Measurements from ENCODE around the gene HMBS.

HMBS gene

GRCh38 chr11:119077839-119078238 lies 6.8 kb upstream of the HMBS start:
- no peak for DNase-seq

- no peak for DNase-seq
Measured at GRCh38 chr11:119078675-119079420, 5.8 kb upstream of the HMBS start.

GRCh38 chr11:119081682-119082260 lies 2.9 kb upstream of the HMBS start:
- no peak for DNase-seq

GRCh38 chr11:119085437-119085847 lies 761 bp downstream of the HMBS start:
- peak in 1 of 2 experiments; percentile 81 for DNase-seq

GRCh38 chr11:119087123-119087522 lies 2.4 kb downstream of the HMBS start:
- DNase-seq, result no peak

- no peak for DNase-seq
Measured at GRCh38 chr11:119087747-119088241, 3.1 kb downstream of the HMBS start.

- no peak for DNase-seq
Measured at GRCh38 chr11:119088406-119088805, 3.7 kb downstream of the HMBS start.

- no peak for DNase-seq
Measured at GRCh38 chr11:119089319-119089718, 4.6 kb downstream of the HMBS start.

GRCh38 chr11:119091178-119091577 lies 6.5 kb downstream of the HMBS start:
- DNase-seq, result peak in 1 of 2 experiments; percentile 29

GRCh38 chr11:119091966-119092879 lies 7.5 kb downstream of the HMBS start:
- peak in 1 of 2 experiments; percentile 56 for DNase-seq

GRCh38 chr11:119092880-119093842 lies 8.5 kb downstream of the HMBS start:
- DNase-seq, result peak in 1 of 2 experiments; percentile 47

- DNase-seq, result peak in 1 of 2 experiments; percentile 82
Measured at GRCh38 chr11:119093942-119094815, 9.5 kb downstream of the HMBS start.

- DNase-seq, result peak in 1 of 2 experiments; percentile 94
Measured at GRCh38 chr11:119094816-119095065, 10.1 kb downstream of the HMBS start.

- DNase-seq, result peak; percentile 100
Measured at GRCh38 chr11:119095066-119095880, 10.6 kb downstream of the HMBS start.

GRCh38 chr11:119099711-119100110 lies 15.0 kb downstream of the HMBS start:
- no peak for DNase-seq

GRCh38 chr11:119100246-119100970 lies 15.7 kb downstream of the HMBS start:
- DNase-seq, result peak; percentile 82 to 91

GRCh38 chr11:119100994-119101758 lies 16.5 kb downstream of the HMBS start:
- peak in 1 of 2 experiments; percentile 72 for DNase-seq

GRCh38 chr11:119101759-119102423 lies 17.2 kb downstream of the HMBS start, which contains the start of gene DPAGT1:
DPAGT1 (minus strand) TSS chr11:119101853; CDS start chr11:119101655, 198 bp downstream.
- peak; percentile 100 for DNase-seq

All from NCI-H526 (cell line).